Sigmoid colon (tissue), 7 donors: ENCODE data around the gene SLN. TPM values are rescaled to one million over a fixed set of nuclear protein-coding genes. Genes with fewer than 3 reads are reported as not detected.
"Not testable (repeated sequence)": the region's sequence is repeated elsewhere in the genome, so short reads cannot be mapped to it uniquely, and the experiment has no call there.

Experiments used
- DNase-seq: peaks from one replicate; pipeline ENCODE4 v3.0.0-alpha.2; 2019
- H3K27ac ChIP-seq, 4 donors: fragments of 200-600 bp; sonication (generic); one replicate each; pipeline ENCODE4 v1.5.1; 2016 to 2019; ENCODE audit warnings: mild to moderate bottlenecking in 1 of 4
- H3K27me3 ChIP-seq, 3 donors: fragments of 200-600 bp; sonication (generic); one replicate each; pipeline ENCODE4 v1.5.1; 2019; ENCODE audit warnings: mild to moderate bottlenecking in 1 of 3
- H3K36me3 ChIP-seq, 4 donors: fragments of 200-600 bp; sonication (generic); one replicate each; pipeline ENCODE4 v1.5.1; 2016 to 2019
- H3K4me1 ChIP-seq, 4 donors: fragments of 200-600 bp; sonication (generic); one replicate each; pipeline ENCODE4 v1.5.1; 2017 to 2019
- H3K4me3 ChIP-seq, 4 donors: fragments of 200-600 bp; sonication (generic); one replicate each; pipeline ENCODE4 v1.5.1; 2017 to 2019; ENCODE audit warnings: mild to moderate bottlenecking in 2 of 4, moderate library complexity in 1 of 4
- H3K9me3 ChIP-seq, 4 donors: fragments of 200-600 bp in 3 of 4; sonication (generic) in 3 of 4; one replicate each; pipeline versions ENCODE4 v1.5.1 to v1.6.1; 2013 to 2019
- EP300 ChIP-seq, 4 donors: sonication (generic); formaldehyde crosslinking; IDR thresholded peaks; one replicate each; pipeline ENCODE4 v1.6.1; 2017; ENCODE audit warnings: antibody characterized with exemption in 4 of 4
- POLR2A ChIP-seq, 2 donors: fragments of 450-650 bp; IDR thresholded peaks; one replicate each; pipeline ENCODE4 v1.6.1; 2016; ENCODE audit warnings: antibody characterized with exemption in 2 of 2, mild to moderate bottlenecking in 2 of 2, moderate library complexity in 2 of 2
- POLR2AphosphoS5 ChIP-seq, 4 donors: sonication (generic); formaldehyde crosslinking; IDR thresholded peaks; one replicate each; pipeline ENCODE4 v1.6.1; 2017; ENCODE audit warnings: antibody characterized with exemption in 4 of 4
- WGBS, 2 donors: extraction: QIAGEN DNeasy Blood & Tissue Kit; methylation state at CpG; one replicate each; pipeline ENCODE4 v1.1.7; 2013; 5-methylcytosine and 5-hydroxymethylcytosine counted together
- intact Hi-C: fragments of 100-400 bp; cut with DNase I; formaldehyde crosslinking; loops from one replicate; pipeline ENCODE4 v1.15.1; 2023
- polyA plus RNA-seq, 3 donors: library from polyadenylated mRNA; stranded (reverse); fragments of 200-250 nt; gene quantifications; one replicate each; pipeline ENCODE4 v1.2.3, GENCODE V29; 2013
- total RNA-seq, 4 donors: library from RNA; depleted of rRNA; stranded (reverse); fragments of >200 nt; gene quantifications; one replicate each; pipeline ENCODE4 v1.1.0, GENCODE V29; 2016
- TF ChIP-seq, protein P1 (sequence below), 4 experiments: fragments of 450-650 bp in 3 of 4; fragments of 200-600 bp in 1 of 4; IDR thresholded peaks; one replicate each; pipeline ENCODE4 v1.5.1; 2016 to 2019; ENCODE audit warnings: antibody characterized with exemption in 4 of 4, mild to moderate bottlenecking in 3 of 4, moderate library complexity in 2 of 4
- donor health status: healthy with polysubstance abuse.
- donor health status: Bipolar disorder and iron deficiency.
- donor health status: healthy.

SLN gene
- total RNA-seq (not detected), polyA plus RNA-seq (not detected)

DNA sequence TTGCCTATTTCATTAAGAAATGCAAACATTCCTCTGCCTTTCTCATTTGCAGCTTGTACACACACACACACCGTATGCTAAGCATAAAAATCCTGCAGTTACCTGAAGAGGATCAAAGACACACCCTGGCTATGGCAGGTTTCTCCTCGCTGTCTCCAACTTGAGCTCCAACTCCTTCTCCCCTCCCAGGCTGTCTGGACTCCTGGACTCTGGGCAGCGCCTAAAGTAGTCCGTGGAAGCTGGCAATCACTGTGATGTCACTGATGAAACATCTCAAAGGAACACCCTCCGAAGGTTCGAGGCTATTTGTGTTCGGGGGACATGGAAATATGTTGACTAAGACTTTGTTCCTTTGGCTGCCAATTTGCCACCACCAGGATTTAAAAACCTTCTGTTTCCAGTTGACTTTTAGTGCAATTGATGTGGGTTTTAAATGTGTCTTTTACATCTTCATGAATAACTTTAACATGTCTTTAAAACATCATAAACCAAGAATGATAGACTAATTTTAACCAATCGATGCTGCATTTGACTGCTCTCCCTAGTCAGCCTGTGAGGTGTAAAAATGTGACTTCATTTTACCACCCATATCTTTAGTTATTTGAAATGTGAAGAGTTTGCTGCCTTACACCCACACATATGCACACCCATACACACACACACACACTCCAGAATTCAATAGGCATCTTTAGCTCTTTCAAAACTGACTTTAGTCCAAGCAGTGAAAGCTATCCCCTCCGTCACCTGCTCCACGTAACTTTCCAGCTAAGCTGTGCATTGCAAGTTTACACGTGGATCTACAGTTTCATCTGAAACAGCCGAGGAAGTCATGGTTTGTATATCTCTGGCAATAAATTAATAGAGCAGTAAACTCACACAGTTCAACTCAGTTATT lies at the start of gene SLN:
TSS of gene SLN (minus strand) at position 196 of the 895 bp plus-strand sequence.
- no peak within 1 kb of the TSS for H3K27ac ChIP-seq
- no peak for DNase-seq
- no peaks in the 10 kb centered on the region for H3K4me1 ChIP-seq
- WGBS, 2 donors = 26 to 59% methylated on average over 12 of the region's 12 CpGs
- TF ChIP-seq POLR2AphosphoS5 (IDR thresholded peaks at IDR 0.05) = no peak
- no peak for TF ChIP-seq EP300 (IDR thresholded peaks at IDR 0.05)
- TF ChIP-seq POLR2A (IDR thresholded peaks at IDR 0.05) = no peak
- intact Hi-C loops = no loop called here
- H3K27me3 ChIP-seq = no peaks in the 10 kb centered on the region
- H3K9me3 ChIP-seq = no peaks in the 10 kb centered on the region
- H3K4me3 ChIP-seq = no peak within 1 kb of the TSS
- no peaks in the 10 kb centered on the region for H3K36me3 ChIP-seq

DNA sequence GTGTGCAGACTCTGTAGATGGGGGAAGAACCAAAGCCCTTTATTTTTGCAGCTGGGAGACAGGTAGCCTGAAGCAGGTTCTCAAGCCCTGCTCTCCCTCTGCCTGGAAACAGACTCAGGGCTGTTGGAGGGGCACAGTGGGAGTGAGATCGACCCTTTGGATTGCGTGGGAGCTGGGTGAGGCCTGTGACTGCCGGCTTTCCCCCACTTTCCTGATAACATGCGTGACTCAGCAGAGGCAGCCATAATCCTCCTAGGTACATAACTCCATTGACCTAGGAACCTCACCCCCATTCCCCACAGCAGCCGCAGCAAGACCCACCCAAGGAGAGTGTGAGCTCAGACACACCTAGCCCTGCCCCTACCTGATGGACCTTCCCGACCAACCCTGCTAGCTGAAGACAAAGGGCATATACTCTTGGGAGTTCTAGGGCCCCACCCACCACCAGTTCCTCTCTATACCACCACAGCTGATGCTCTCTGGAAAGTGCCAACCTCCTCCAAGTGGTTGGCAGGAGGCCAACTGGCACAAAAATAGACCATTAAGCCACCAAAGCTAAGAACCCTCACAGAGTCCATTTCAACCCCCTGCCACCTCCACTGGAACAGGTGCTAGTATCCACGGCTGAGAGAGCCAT lies 47.0 kb upstream of the SLN start:
- H3K27me3 ChIP-seq, H3K9me3 ChIP-seq, DNase-seq, intact Hi-C loops, H3K4me1 ChIP-seq, H3K27ac ChIP-seq, H3K36me3 ChIP-seq, H3K4me3 ChIP-seq: not testable (repeated sequence)
- 28 to 71% methylated on average over 7 of the region's 7 CpGs for WGBS, 2 donors

DNA sequence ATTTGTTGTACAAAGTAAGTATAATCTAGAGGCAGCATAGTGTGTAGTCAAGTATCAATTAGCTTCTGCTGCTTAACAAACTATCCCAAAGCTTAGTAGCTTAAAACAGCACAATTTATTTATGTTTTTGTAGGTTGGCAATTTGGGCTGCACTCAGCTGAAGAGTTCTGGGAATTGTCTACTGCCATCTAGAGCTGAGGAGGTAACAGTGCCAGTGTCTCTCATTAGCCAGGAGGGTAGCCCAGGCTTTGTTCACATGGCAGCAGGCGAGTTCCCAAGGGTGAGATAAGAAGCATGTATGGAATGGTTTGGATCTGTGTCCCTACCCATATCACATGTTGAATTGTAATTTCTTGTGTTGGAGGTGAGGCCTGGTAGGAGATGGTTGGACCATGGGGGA lies 45.8 kb upstream of the SLN start:
- Histone ChIP-seq H3K9me3 (no peaks in the 10 kb centered on the region), H3K27me3 (no peaks in the 10 kb centered on the region), H3K4me3 (no peak overlapping the region), H3K4me1 (no peaks in the 10 kb centered on the region), H3K27ac (no peak overlapping the region), H3K36me3 (no peaks in the 10 kb centered on the region)
- intact Hi-C loops = no loop called here
- DNase-seq = no peak
- WGBS, 2 donors = 94 to 98% methylated on average over 1 of the region's 1 CpG
- no peak for TF ChIP-seq POLR2A (IDR thresholded peaks at IDR 0.05)
- TF ChIP-seq, protein P1, sequence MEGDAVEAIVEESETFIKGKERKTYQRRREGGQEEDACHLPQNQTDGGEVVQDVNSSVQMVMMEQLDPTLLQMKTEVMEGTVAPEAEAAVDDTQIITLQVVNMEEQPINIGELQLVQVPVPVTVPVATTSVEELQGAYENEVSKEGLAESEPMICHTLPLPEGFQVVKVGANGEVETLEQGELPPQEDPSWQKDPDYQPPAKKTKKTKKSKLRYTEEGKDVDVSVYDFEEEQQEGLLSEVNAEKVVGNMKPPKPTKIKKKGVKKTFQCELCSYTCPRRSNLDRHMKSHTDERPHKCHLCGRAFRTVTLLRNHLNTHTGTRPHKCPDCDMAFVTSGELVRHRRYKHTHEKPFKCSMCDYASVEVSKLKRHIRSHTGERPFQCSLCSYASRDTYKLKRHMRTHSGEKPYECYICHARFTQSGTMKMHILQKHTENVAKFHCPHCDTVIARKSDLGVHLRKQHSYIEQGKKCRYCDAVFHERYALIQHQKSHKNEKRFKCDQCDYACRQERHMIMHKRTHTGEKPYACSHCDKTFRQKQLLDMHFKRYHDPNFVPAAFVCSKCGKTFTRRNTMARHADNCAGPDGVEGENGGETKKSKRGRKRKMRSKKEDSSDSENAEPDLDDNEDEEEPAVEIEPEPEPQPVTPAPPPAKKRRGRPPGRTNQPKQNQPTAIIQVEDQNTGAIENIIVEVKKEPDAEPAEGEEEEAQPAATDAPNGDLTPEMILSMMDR (IDR thresholded peaks at IDR 0.05) = no peak
- TF ChIP-seq EP300 (IDR thresholded peaks at IDR 0.05) = no peak
- TF ChIP-seq POLR2AphosphoS5 (IDR thresholded peaks at IDR 0.05) = no peak

DNA sequence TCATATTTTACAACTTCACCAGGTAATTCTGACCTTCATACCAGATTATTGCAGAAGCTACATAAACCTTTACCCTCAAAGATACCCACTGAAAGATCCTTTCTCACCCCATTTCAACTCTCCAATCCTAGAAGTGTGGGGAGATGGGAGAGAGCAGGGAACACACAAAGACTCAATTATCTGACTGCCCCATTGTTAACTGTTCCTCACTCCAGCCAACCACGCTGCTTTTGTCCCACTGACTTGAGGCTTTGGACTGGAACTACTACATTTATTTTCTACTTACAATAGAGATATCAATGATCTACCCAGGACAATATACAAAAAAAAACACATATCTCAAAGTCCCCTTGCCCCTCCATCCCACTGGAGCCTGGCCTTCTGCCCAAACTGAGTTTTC lies 44.7 kb upstream of the SLN start:
- Histone ChIP-seq H3K36me3 (no peaks in the 10 kb centered on the region), H3K9me3 (no peaks in the 10 kb centered on the region), H3K4me3 (no peak overlapping the region), H3K4me1 (no peaks in the 10 kb centered on the region), H3K27ac (no peak overlapping the region), H3K27me3 (no peaks in the 10 kb centered on the region)
- 87 to 96% methylated on average over 1 of the region's 1 CpG for WGBS, 2 donors
- TF ChIP-seq, protein P1 (IDR thresholded peaks at IDR 0.05) = no peak
- no peak for DNase-seq
- intact Hi-C loops = no loop called here

DNA sequence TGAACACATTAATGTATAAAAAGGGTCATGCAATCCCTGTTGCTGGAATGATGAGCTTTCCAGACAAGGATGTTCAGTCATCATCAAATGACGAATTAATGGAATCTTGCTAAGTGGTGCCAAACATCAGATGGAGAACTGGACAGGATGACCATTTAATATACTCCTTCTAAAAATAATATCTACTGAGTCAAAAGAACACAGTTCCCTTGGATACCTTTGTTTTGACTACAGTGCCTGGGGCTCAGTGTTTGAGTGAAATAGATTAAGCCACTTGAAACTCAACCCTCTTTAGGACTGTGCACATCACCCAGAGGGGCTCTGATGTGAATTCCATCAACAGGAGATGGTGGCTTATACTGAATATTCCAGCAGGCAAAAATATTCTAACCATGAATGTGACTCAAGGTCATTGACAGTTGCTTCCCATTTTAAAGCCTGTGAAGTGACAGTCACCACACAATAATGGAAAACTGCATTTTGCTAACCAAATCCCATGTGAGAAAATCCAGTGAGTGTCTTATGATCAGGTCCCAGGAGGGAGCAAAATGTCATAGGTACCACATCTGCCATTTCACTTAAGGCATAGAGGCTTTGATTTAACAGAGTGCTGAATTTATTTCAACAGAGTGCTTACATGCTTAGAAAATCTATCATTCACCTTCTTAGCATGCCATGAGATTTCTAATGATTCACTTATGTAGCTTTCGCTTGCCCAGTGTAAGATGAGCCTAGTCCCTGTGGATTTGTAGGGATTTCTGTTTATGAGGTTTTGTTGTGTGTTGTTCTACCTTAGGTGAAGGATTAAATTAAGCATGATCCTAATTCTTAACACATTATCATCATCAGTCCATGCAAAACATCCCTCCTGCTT lies 41.3 kb upstream of the SLN start:
- Histone ChIP-seq H3K4me3 (no peak overlapping the region), H3K9me3 (no peaks in the 10 kb centered on the region), H3K36me3 (no peaks in the 10 kb centered on the region), H3K27me3 (no peaks in the 10 kb centered on the region), H3K4me1 (no peaks in the 10 kb centered on the region), H3K27ac (peak overlapping the region in 1 of 4 donors; percentile 11)
- intact Hi-C loops = no loop called here
- 70 to 82% methylated on average over 2 of the region's 2 CpGs for WGBS, 2 donors
- TF ChIP-seq POLR2AphosphoS5 (IDR thresholded peaks at IDR 0.05) (no peak), EP300 (IDR thresholded peaks at IDR 0.05) (no peak)
- DNase-seq = no peak

DNA sequence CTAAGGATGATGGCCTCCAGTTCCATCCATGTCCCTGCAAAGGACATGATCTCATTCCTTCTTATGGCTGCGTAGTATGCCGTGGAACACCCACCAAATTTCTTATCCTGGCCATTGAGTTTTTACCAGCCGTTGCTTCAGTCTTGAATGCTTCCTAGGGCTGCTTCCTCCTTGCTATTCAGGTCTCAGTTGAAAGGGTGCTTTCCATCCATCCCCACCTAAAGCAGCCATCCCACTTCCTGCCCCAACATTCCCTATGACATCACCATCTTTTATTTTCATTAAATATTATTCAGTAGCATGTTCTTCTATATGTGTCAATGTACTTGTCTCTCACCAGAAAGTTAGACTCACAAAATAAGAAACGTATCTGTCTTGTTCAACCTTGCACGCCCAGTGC lies 40.7 kb upstream of the SLN start:
- no peaks in the 10 kb centered on the region for H3K4me1 ChIP-seq
- H3K27ac ChIP-seq = peak overlapping the region in 1 of 4 donors; percentile 11
- intact Hi-C loops = no loop called here
- DNase-seq = no peak
- TF ChIP-seq POLR2A (IDR thresholded peaks at IDR 0.05) = no peak
- TF ChIP-seq POLR2AphosphoS5 (IDR thresholded peaks at IDR 0.05) = no peak
- TF ChIP-seq, protein P1 (IDR thresholded peaks at IDR 0.05) = no peak
- TF ChIP-seq EP300 (IDR thresholded peaks at IDR 0.05) = no peak
- no peaks in the 10 kb centered on the region for H3K9me3 ChIP-seq
- H3K27me3 ChIP-seq = no peaks in the 10 kb centered on the region
- no peak overlapping the region for H3K4me3 ChIP-seq
- WGBS, 2 donors = 77 to 78% methylated on average over 5 of the region's 5 CpGs
- H3K36me3 ChIP-seq = no peaks in the 10 kb centered on the region
